Colonic mucosa (tissue), 4 donors: Measurements from ENCODE around the gene ZC3H8. TPM values are rescaled to one million over a fixed set of nuclear protein-coding genes. Genes with fewer than 3 reads are reported as not detected.

Experiments used
- DNase-seq: peaks from one replicate; pipeline ENCODE4 v3.0.0-alpha.2; 2020
- H3K27ac ChIP-seq: fragments of 200-600 bp; one replicate; pipeline ENCODE4 v1.8.0; 2021
- H3K27me3 ChIP-seq: fragments of 200-600 bp; one replicate; pipeline ENCODE4 v1.8.0; 2021
- H3K36me3 ChIP-seq: fragments of 200-600 bp; one replicate; pipeline ENCODE4 v1.8.0; 2021
- H3K4me1 ChIP-seq: fragments of 200-600 bp; one replicate; pipeline ENCODE4 v1.8.0; 2021; ENCODE audit warnings: mild to moderate bottlenecking
- H3K4me3 ChIP-seq: fragments of 200-600 bp; one replicate; pipeline ENCODE4 v1.8.0; 2021
- H3K9ac ChIP-seq, 2 donors: one replicate each; pipeline ENCODE4 v1.7.0; 2013; ENCODE audit warnings: control low read depth in 2 of 2, low read depth in 2 of 2, low read length in 2 of 2
- H3K9me3 ChIP-seq: fragments of 200-600 bp; one replicate; pipeline ENCODE4 v1.8.0; 2021
- intact Hi-C: fragments of 100-400 bp; cut with DNase I; formaldehyde crosslinking; loops from one replicate; pipeline ENCODE4 v1.14.1; 2022
- total RNA-seq, 2 donors: library from RNA; stranded (reverse); fragmentation: NEBNext Ultra II Directional in 1 of 2; extraction: Animal tissue kit (Norgen Biotek cat#: 25700) in 1 of 2; gene quantifications; one replicate each; pipeline ENCODE4 v1.2.1, GENCODE V29; 2021
- TF ChIP-seq, protein P1 (sequence below): fragments of 200-600 bp; IDR thresholded peaks from one replicate; pipeline ENCODE4 v1.8.0; 2022; ENCODE audit warnings: antibody characterized with exemption, mild to moderate bottlenecking
- donor health status: healthy.
- donor health status: DM: no; HTN: no; CAD: no.
- donor health status: DM: no; HTN: no; CAD: no.

Gene ZC3H8
- total RNA-seq, 2 donors from 2014 or later = 5.9 to 8.1 TPM

DNA sequence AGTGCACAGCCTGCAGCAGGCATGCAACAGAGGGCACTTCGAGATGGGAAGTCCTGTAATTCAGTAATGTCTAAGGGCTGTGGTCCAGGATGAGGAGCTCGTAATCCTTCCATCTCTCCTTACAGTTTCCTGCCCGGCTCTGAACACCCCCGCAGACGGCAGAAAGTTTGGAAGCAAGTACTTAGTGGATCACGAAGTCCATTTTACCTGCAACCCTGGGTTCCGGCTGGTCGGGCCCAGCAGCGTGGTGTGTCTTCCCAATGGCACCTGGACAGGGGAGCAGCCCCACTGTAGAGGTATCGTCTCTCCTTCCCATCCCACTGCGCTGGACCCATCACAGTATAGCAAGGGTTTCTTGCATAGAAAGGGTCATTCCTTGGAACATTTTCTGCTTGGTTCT, 90.0 kb downstream of the ZC3H8 start:
- Histone ChIP-seq H3K9me3 (no peaks in the 10 kb centered on the region), H3K27ac (no peak overlapping the region), H3K27me3 (no peaks in the 10 kb centered on the region), H3K9ac (no peak overlapping the region), H3K36me3 (no peaks in the 10 kb centered on the region), H3K4me1 (no peaks in the 10 kb centered on the region), H3K4me3 (no peak overlapping the region)
- TF ChIP-seq, protein P1, sequence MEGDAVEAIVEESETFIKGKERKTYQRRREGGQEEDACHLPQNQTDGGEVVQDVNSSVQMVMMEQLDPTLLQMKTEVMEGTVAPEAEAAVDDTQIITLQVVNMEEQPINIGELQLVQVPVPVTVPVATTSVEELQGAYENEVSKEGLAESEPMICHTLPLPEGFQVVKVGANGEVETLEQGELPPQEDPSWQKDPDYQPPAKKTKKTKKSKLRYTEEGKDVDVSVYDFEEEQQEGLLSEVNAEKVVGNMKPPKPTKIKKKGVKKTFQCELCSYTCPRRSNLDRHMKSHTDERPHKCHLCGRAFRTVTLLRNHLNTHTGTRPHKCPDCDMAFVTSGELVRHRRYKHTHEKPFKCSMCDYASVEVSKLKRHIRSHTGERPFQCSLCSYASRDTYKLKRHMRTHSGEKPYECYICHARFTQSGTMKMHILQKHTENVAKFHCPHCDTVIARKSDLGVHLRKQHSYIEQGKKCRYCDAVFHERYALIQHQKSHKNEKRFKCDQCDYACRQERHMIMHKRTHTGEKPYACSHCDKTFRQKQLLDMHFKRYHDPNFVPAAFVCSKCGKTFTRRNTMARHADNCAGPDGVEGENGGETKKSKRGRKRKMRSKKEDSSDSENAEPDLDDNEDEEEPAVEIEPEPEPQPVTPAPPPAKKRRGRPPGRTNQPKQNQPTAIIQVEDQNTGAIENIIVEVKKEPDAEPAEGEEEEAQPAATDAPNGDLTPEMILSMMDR = no peak
- no peak for DNase-seq
- intact Hi-C loops = no loop called here

DNA sequence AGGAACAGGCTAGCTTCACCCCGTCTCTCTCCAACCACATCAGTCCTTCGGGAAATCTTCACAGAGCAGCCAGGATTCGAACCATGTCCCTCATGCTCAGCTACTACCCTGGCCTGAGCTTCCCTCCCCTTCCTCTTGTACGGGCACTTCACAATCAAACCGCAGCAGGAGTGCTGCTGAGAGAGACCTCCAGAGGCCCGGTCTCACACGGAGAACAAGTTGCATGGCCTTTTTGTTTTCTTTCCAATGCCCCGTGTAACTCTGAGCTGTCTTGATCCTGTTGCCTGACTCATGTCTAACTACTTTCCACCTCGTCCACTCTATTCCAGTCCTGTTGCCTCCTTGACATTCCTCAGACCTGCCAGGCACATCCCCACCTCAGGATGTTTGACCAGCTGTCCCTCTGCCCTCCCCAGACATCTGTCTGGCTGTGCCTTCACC, 91.3 kb downstream of the ZC3H8 start:
- intact Hi-C loops = no loop called here
- Histone ChIP-seq H3K4me1 (no peaks in the 10 kb centered on the region), H3K9ac (no peak overlapping the region), H3K4me3 (no peak overlapping the region), H3K9me3 (no peaks in the 10 kb centered on the region), H3K36me3 (no peaks in the 10 kb centered on the region), H3K27ac (no peak overlapping the region), H3K27me3 (no peaks in the 10 kb centered on the region)
- DNase-seq = no peak
- TF ChIP-seq, protein P1 = no peak

DNA sequence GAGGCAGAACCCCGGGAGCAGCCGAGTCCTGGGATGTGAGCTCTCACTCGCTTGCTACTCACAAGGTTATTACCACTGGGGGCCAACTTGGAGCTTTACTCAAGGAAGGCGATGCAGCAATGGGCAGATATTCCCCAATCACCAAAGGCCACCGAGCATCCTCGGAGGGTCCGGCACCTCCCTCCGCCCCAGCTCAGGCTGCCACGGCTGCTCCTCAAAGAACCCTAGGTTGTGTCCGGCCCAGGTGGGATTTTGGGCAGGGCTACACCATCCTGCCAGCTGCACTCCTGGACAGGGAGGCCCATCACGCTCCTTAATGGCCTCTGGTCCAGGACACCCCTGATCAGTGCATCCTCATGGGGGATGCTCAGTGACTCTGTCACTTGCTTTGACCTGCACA, 91.9 kb downstream of the ZC3H8 start:
- Histone ChIP-seq H3K4me1 (no peaks in the 10 kb centered on the region), H3K9ac (no peak overlapping the region), H3K27ac (no peak overlapping the region), H3K9me3 (no peaks in the 10 kb centered on the region), H3K4me3 (no peak overlapping the region), H3K36me3 (no peaks in the 10 kb centered on the region), H3K27me3 (no peaks in the 10 kb centered on the region)
- DNase-seq = no peak
- TF ChIP-seq, protein P1 = no peak
- intact Hi-C loops = no loop called here

DNA sequence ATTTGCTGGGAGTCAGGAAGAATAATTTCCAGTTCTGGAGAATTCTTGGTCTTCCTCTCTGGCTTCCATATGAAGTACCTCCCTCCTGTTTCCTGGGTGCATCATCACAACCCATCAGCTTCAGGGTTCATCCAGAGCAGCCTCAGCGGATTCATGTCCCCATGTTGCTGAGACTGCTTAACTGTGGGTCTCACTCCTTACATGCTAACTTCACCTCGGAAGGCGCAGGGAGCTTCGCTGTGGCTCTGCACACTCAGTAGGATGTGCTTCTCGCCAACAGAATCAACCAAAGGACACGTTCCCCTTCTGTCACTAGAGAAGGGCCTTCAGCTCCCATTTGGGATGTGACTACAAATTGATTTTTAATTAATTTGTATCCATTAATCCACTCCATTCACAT, 92.5 kb downstream of the ZC3H8 start:
- intact Hi-C loops = no loop called here
- no peak overlapping the region for H3K9ac ChIP-seq

More for the DNA sequence above, 92.5 kb downstream of the ZC3H8 start:
- TF ChIP-seq, protein P1 = no peak
- Histone ChIP-seq H3K27ac (no peak overlapping the region), H3K9me3 (no peaks in the 10 kb centered on the region), H3K4me1 (no peaks in the 10 kb centered on the region), H3K27me3 (no peaks in the 10 kb centered on the region), H3K36me3 (no peaks in the 10 kb centered on the region), H3K4me3 (no peak overlapping the region)
- no peak for DNase-seq

Other genes starting within 250 kb of the ZC3H8 start
- 10 to 100 TPM; 56.7 to 71.2 TPM for gene TMEM87B, start 199.8 kb downstream of the ZC3H8 start, total RNA-seq
- gene FBLN7, start 116.7 kb downstream of the ZC3H8 start, total RNA-seq = under 1 TPM; 0.10 to 0.66 TPM
- 10 to 100 TPM in 1 of 2 donors, 1 to 10 TPM in 1; 3.6 to 13.1 TPM for gene ZC3H6, start 20.6 kb upstream of the ZC3H8 start, total RNA-seq
- 10 to 100 TPM in 1 of 2 donors, 1 to 10 TPM in 1; 8.6 to 11.7 TPM for gene RGPD8, start 178.6 kb upstream of the ZC3H8 start, total RNA-seq
- gene TTL, start 227.1 kb upstream of the ZC3H8 start, total RNA-seq = 10 to 100 TPM; 16.9 to 17.5 TPM